GM21423 (cell line): ENCODE results near the gene ARHGAP8.

ENCODE experiments used
- ATAC-seq: cut with Tn5 transposase; IDR thresholded peaks from one replicate; pipeline ENCODE4 v1.9.1; 2021; ENCODE audit warnings: mild to moderate bottlenecking, moderate library complexity; ENCODE audit not compliant: unreplicated experiment

Gene ARHGAP8

GRCh38 chr22:44752285-44753188 is at the start of gene ARHGAP8:
ARHGAP8 (plus strand) TSS chr22:44752575; CDS start chr22:44786528, 33,953 bp downstream.
- ATAC-seq = no peak

DNA sequence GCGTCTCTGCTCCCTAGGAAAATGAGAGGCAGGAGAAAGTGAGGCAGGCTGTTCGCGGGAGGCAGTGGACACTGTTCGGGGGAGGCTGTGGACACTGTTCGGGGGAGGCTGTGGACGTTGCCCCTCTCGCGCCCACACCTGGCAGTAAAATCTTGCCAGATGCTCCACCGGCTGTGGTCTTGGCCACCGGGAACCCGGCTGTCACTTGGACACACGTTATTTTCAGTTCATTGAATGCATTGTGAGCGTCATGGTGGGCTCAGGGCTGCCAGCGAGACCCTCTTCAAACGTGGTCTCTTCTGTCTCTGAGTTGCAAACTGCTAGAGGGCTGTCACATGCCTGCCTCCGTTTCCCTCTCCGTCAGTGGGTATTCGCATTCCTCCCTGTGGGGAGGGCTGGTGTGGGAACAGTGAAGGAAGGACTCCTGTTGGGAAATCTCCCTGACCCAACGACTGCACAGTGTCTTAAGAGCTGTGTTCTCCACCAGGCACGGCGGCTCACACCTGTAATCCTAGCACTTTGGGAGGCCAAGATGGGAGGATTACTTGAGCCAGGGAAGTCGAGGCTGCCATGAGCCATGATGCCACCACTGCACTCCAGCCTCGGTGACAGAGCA is 49.0 kb upstream of the ARHGAP8 start:
- no peak for ATAC-seq

DNA sequence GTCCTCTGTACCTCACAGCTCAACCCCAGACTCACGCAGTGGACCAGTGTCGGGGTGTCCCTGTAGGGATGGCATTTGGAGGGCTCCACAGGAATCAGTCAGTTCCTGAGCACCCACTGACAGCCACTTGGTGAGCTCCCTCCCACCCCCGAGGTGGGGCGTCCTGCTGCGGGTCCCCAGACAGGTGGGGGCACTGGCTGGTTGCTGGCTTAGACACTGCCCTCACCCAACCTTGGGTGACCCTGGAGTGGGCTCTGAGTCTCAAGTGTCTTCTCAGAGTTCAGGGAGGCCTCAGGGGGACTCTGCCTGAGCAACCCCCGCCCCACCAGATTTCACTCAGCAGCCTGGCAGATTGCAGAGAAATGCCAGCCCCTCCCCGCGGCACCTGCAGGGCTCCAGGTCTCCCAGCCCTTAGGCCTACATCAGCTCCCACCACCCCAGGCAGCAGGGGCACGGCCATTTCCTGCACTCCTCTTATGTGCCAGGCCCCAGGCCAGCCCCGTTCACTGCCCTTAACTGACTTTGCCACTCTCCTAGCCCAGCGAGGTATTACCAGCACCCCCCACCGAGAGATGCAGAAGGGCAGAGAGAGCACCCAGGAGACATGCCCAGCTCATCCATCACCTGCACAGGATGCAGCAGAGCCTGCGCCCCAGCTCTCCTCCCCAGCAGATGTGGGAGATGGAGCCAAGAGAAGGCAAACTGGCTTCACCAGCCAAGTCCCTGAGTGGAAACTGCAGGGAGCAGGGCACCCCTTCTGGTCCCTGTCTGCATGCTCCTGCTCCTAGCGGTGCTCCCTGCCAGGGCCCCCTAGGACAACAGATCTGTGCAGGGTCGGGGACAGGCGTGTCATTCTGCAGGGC is 48.0 kb upstream of the ARHGAP8 start:
- no peak for ATAC-seq

DNA sequence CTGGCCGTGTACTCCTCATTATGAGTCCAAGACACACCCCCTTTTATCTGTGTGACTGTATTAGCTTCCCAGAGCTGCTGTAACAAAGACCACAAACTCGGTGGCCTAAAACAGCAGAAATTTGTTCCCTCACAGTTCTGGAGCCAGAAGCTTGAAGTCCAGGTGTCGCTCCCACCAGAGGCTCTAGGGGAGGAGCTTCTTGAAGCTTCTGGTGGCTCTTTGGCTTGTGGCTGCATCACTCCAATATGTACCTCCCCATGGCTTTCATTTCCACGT is 47.4 kb upstream of the ARHGAP8 start:
- no peak for ATAC-seq

- no peak for ATAC-seq
Measured at GRCh38 chr22:44706488-44706887, 45.9 kb upstream of the ARHGAP8 start.

- ATAC-seq = no peak
Measured at GRCh38 chr22:44707178-44707577, 45.2 kb upstream of the ARHGAP8 start.

DNA sequence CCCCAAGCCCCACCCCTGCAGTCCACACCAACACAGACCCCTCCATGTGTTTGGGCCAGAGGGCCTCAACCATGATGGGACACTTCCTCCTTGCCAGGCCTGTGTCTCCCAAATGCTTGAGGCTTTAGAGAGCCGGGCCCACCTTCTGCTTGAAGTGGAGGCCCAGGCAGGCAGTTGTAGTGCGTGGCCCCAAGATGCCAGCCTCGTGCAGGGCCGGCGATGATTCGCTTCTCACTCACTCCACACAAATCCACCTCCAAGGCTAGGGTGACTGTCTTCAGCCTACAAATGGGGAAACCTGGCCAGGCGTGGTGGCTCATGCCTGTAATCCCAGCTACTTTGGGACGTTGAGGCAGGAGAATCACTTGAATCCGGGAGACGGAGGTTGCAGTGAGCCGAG is 44.6 kb upstream of the ARHGAP8 start:
- ATAC-seq = no peak

GRCh38 chr22:44709881-44710392 is 42.4 kb upstream of the ARHGAP8 start:
- no peak for ATAC-seq

DNA sequence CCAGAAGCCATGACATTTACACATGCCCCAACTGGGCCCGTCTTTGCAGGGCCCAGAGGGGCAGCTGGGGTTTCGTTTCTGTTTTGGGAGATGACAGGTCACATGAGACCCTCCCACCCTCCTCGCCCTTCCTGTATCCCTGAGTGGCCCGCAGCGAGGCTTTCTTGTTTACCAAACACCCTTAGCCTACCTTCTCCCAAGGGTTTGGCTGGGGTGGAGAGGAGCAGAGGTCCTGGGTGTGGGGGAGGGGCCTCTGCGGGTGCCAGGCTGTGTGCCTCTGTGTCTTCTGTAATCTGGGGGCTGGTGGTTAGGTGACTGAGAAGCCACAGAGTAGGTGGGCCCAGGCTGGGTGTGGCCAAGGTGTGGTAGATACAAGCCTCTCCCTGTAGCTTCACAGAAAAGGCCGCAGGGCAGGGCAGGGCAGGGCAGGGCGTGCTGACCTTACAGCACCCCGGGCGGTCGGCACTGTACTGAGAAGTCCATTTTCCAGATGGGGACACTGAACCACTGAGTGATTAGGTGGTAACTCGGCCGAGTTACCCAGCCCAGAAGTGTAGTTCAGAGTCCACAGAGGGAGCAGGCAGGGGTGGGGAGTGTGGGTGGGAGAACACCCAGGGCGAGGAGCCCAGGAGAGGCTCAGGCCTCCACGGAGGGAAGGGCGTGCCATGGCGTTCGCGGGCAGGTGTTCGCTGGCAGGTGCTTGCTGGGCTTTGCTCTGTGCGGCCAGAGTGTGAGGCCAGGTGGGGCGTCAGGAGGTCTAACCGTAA is 41.7 kb upstream of the ARHGAP8 start:
- ATAC-seq = no peak

DNA sequence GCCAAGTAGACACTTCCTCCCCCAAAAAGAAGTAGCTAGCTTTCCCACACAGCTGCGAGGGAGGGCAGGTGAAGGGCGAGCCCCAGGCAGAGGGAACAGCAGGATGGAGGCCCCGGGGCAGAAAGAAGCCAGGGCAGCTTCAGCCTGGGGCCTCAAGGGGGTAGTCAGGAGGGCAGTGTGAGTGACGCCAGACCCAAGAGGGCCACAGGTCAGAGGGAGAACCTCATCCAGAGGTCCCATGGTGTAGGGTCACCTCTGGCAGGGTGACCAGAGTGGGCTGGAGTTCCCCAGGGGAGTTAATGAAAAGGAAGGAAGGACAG is 41.2 kb upstream of the ARHGAP8 start:
- no peak for ATAC-seq

DNA sequence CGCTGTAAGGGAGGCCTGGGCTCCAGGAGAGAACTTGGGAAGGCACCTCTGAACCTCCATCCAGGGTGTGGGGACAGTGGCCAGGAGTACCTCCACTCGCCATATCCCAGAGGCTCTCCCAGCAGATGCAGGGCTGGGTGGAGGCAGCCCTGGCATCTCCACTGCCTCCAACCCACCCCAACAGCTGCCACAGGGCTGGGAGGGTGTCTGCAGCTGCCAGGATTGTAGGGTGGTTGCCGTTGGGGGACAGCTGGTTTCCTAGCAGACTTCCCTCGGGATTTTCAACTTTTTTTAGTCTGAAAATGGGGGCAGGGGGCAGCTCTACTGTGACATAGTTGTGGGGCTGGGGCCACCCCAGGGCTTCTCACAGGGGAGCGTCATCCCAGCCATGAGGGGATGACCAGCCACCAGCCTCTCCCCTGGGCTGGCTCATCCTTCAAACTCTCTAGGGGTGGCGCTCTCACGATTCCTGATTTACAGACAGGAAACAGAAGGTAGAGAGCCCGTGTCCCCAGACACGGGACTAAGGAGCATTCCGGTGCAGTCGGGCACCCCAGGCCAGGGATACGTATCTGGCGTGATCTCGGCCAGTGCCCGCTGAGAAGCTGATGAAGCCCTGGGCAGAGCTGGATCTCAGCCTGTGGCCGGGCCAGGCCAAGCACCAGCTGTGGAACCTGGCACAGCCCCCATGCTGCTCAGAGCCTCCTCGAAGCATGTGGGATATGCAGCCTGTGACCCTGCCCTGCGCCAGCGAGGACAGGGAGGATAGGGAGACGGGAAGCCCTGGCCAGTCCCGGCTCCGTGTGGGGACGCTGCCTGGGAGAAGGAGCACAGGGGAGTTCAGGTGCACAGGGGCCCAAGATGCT is 40.5 kb upstream of the ARHGAP8 start:
- no peak for ATAC-seq

DNA sequence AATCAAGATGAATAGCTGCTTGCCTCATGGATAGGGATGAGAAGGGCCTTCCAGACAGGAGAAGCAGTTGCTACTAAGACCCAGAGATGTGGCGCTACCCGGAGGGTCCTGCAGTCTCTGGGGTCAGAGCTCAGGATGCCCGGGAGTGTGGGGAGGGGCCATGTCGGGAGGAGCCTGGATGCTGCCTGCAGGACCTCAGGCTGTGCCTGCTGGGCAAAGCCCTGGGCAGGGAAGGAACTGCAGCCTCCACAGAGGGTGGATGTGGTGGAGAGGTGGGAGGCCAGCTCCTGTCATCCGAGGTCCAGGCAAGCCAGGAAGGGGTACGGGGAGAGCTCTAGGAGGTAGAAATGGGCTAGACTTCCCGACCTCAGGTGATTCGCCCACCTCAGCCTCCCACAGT is 39.4 kb upstream of the ARHGAP8 start:
- ATAC-seq = no peak

GRCh38 chr22:44714703-44715350 is 37.5 kb upstream of the ARHGAP8 start:
- ATAC-seq = no peak

GRCh38 chr22:44718418-44718817 is 34.0 kb upstream of the ARHGAP8 start:
- no peak for ATAC-seq

DNA sequence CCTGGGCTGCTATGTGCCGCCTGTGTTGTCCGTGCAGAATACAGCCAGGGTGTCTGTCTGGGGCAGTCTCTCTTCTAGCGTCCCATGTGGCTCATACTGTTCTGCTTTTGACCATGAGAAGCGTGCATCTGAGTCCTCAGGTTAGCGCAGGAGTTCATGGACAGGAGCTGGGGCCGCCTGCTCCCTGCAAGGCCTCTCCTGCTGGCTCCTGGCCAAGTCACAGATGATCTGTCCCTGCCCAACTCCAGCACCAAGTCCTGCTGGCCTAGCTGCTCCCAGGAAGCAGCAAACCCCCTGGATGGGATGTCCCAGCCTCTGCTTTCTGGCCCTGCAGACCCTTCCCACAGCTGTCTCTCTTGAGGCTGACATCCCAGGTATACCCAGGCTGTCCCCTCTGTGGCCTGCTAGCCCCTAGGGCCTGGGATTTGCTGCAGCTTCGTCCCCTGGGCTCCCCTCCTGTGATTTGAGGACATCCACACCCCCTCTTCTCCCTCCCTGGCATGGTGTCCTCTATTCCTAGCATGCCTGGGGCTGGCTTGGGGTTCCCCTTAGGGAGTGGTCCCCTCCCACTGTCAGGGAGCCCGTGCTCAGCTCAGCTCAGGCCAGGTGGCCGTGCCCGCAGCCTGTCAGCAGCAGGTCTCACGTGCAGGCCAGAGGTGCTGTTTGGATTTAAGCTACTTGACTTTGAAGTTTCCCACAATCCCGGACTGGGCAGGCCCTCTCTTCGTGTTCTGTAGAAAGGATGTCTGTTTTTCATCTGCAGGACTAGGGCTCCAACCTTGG is 32.6 kb upstream of the ARHGAP8 start:
- no peak for ATAC-seq

GRCh38 chr22:44721213-44721612 is 31.2 kb upstream of the ARHGAP8 start:
- ATAC-seq = no peak

DNA sequence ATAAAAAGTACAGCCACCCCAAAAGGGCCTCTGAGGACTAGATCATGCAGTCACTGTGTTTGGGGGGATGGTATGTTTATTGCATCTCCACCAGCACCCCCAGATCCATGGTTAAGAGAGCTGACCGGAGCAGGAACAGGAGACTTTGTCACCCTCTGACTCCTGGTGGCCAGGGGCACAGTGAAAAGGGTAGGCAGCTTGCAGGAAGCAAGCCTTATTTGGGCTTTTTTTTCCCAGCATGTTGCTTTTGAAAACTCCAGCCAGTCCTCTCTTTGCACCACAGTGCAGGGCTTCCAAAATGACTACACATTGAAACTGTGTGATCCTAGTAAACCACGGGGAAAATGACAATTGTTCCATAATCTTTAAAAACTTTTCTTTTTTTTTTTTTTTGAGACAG is 29.8 kb upstream of the ARHGAP8 start:
- ATAC-seq = no peak

GRCh38 chr22:44723801-44724200 is 28.6 kb upstream of the ARHGAP8 start:
- no peak for ATAC-seq

- no peak for ATAC-seq
Measured at GRCh38 chr22:44724416-44724815, 28.0 kb upstream of the ARHGAP8 start.
